DMS 273 (cell line): ENCODE measurements around the gene STX16.

Experiments
- DNase-seq: peaks from one replicate; lab custom pipeline; 2025; ENCODE audit not compliant: unreplicated experiment; lab: John Stamatoyannopoulos, UW

Gene STX16

GRCh38 chr20:58651946-58652605, 993 bp downstream of the STX16 start:
- DNase-seq, result peak; percentile 79

GRCh38 chr20:58652606-58653294, 1.7 kb downstream of the STX16 start:
- no peak for DNase-seq

GRCh38 chr20:58654337-58654736, 3.3 kb downstream of the STX16 start:
- DNase-seq, result no peak

- DNase-seq, result no peak
Observed at GRCh38 chr20:58655328-58656107, 4.4 kb downstream of the STX16 start.

GRCh38 chr20:58656831-58657230, 5.7 kb downstream of the STX16 start:
- DNase-seq, result no peak

- DNase-seq, result no peak
Observed at GRCh38 chr20:58657262-58657661, 6.2 kb downstream of the STX16 start.

- no peak for DNase-seq
Observed at GRCh38 chr20:58657986-58658385, 6.9 kb downstream of the STX16 start.

- no peak for DNase-seq
Observed at GRCh38 chr20:58658760-58659159, 7.7 kb downstream of the STX16 start.

GRCh38 chr20:58659841-58660240, 8.8 kb downstream of the STX16 start:
- no peak for DNase-seq

- no peak for DNase-seq
Observed at GRCh38 chr20:58660855-58661597, 9.9 kb downstream of the STX16 start.

- no peak for DNase-seq
Observed at GRCh38 chr20:58661598-58662473, 10.8 kb downstream of the STX16 start.

GRCh38 chr20:58664331-58664730, 13.2 kb downstream of the STX16 start:
- no peak for DNase-seq

GRCh38 chr20:58664883-58665282, 13.8 kb downstream of the STX16 start:
- DNase-seq, result no peak

- no peak for DNase-seq
Observed at GRCh38 chr20:58665606-58666005, 14.5 kb downstream of the STX16 start.

GRCh38 chr20:58666702-58667101, 15.6 kb downstream of the STX16 start:
- DNase-seq, result no peak

- no peak for DNase-seq
Observed at GRCh38 chr20:58667975-58668374, 16.9 kb downstream of the STX16 start.

- DNase-seq, result no peak
Observed at GRCh38 chr20:58668901-58669286, 17.8 kb downstream of the STX16 start.

- no peak for DNase-seq
Observed at GRCh38 chr20:58669287-58670006, 18.4 kb downstream of the STX16 start.

- DNase-seq, result no peak
Observed at GRCh38 chr20:58670102-58670501, 19.0 kb downstream of the STX16 start.

GRCh38 chr20:58670659-58671058, 19.6 kb downstream of the STX16 start:
- DNase-seq, result no peak
